Hepatocyte (in vitro differentiated cells): ENCODE data around the gene NTRK3.

Experiments
- CTCF ChIP-seq: fragments of 200-600 bp; sonication (generic); IDR thresholded peaks from 2 replicates; pipeline ENCODE4 v1.5.1; 2016; ENCODE audit warnings: antibody characterized with exemption, mild to moderate bottlenecking; ENCODE audit not compliant: poor library complexity
- EZH2 ChIP-seq: fragments of 200-600 bp; sonication (generic); IDR thresholded peaks from 2 replicates; pipeline ENCODE4 v1.6.1; 2016; ENCODE audit warnings: antibody characterized with exemption, mild to moderate bottlenecking, borderline replicate concordance

GRCh38 chr15:88201207-88201606, 55.3 kb downstream of the NTRK3 start:
- TF ChIP-seq CTCF (no peak), EZH2 (no peak)
